GM12878 (cell line): ENCODE data around the gene CCR8. TPM values are rescaled to one million over a fixed set of nuclear protein-coding genes. Genes with fewer than 3 reads are reported as not detected.

Experiments
- ATAC-seq: fragments of 200-7000 bp; cut with Tn5 transposase; 3 replicates; pipeline ENCODE4 v1.9.1; 2020; ENCODE audit warnings: mild to moderate bottlenecking, moderate library complexity
- BruUV-seq: library from RNA; stranded (reverse); fragments of 400-500 nt; replicated peaks from 2 replicates; lab custom pipeline; 2021; lab: Mats Ljungman, UMichigan
- CTCF ChIA-PET: fragments of 300-600 bp; sonication (Branson Sonifier 250); formaldehyde crosslinking; extraction: SDS; loops from one replicate; lab custom pipeline; 2021; ENCODE audit warnings: inconsistent platforms; lab: Yijun Ruan, JAX
- POLR2A ChIA-PET: fragments of 350-600 bp; formaldehyde crosslinking; extraction: SDS; loops from one replicate; lab custom pipeline; 2021; ENCODE audit warnings: inconsistent platforms; lab: Charles Lee
- RAD21 ChIA-PET: fragments of 300-600 bp; sonication (Branson Sonifier 250); formaldehyde crosslinking; loops from one replicate; lab custom pipeline; 2023; ENCODE audit warnings: antibody characterized with exemption; ENCODE audit not compliant: unreplicated experiment; lab: Charles Lee
- SMC1A ChIA-PET: fragments of 300-600 bp; sonication (Branson Sonifier 250); formaldehyde crosslinking; loops from one replicate; lab custom pipeline; 2023; ENCODE audit not compliant: unreplicated experiment, uncharacterized antibody; lab: Charles Lee
- DNase-seq: peaks from one replicate; pipeline ENCODE4 v3.0.0-alpha.2; 2011; ENCODE audit warnings: low read depth, low spot score
- FAIRE-seq: peaks from 3 replicates; lab custom pipeline; 2011; peaks lifted over from hg19 to GRCh38; lab: Jason Lieb, UNC
- H2AFZ ChIP-seq: 2 replicates; pipeline ENCODE4 v1.6.0; 2011; ENCODE audit warnings: low read depth, low read length, control low read depth; ENCODE audit not compliant: control insufficient read depth
- H3K27ac ChIP-seq: 2 replicates; pipeline ENCODE4 v1.5.1; 2011; ENCODE audit warnings: control low read depth; ENCODE audit not compliant: control insufficient read depth, insufficient read depth
- H3K27me3 ChIP-seq, 2 experiments: replicated peaks in 1 of 2; 2 replicates each; pipeline versions ENCODE4 v1.6.0 to v1.6.1; 2011; ENCODE audit warnings: low read length in 1 of 2; ENCODE audit not compliant: control insufficient read depth in 2 of 2, insufficient read depth in 2 of 2
- H3K36me3 ChIP-seq, 2 experiments: 2 replicates each; pipeline ENCODE4 v1.5.1; 2011; ENCODE audit warnings: low read length in 1 of 2; ENCODE audit not compliant: control insufficient read depth in 2 of 2, insufficient read depth in 2 of 2
- H3K4me1 ChIP-seq: 2 replicates; pipeline ENCODE4 v1.6.1; 2011; ENCODE audit warnings: mild to moderate bottlenecking, low read length, moderate library complexity, mixed read lengths; ENCODE audit not compliant: control insufficient read depth, insufficient read depth
- H3K4me2 ChIP-seq: 2 replicates; pipeline ENCODE4 v1.6.0; 2011; ENCODE audit warnings: control low read depth; ENCODE audit not compliant: control insufficient read depth, insufficient read depth
- H3K4me3 ChIP-seq: fragments of 200-600 bp; sonication (generic); 2 replicates; pipeline ENCODE4 v1.5.1; 2016
- H3K79me2 ChIP-seq: 2 replicates; pipeline ENCODE4 v1.6.0; 2011; ENCODE audit warnings: low read length; ENCODE audit not compliant: control insufficient read depth, insufficient read depth
- H3K9ac ChIP-seq: 2 replicates; pipeline ENCODE4 v1.8.0; 2011; ENCODE audit warnings: low read length, control low read depth, mixed read lengths; ENCODE audit not compliant: control insufficient read depth, insufficient read depth
- H3K9me3 ChIP-seq: replicated peaks from 3 replicates; pipeline ENCODE4 v1.5.1; 2011; ENCODE audit warnings: mild to moderate bottlenecking, low read length; ENCODE audit not compliant: control insufficient read depth, insufficient read depth
- H4K20me1 ChIP-seq: 2 replicates; pipeline ENCODE4 v1.6.0; 2011; ENCODE audit not compliant: control insufficient read depth, insufficient read depth
- ATF7 ChIP-seq: fragments of 450-650 bp; IDR thresholded peaks from 2 replicates; pipeline ENCODE4 v1.6.1; 2016; ENCODE audit warnings: low read depth, mild to moderate bottlenecking
- BMI1 ChIP-seq: fragments of 450-650 bp; IDR thresholded peaks from 2 replicates; pipeline ENCODE4 v1.6.1; 2016; ENCODE audit warnings: mild to moderate bottlenecking, moderate library complexity, borderline replicate concordance
- CBX5 ChIP-seq: sonication (generic); IDR thresholded peaks from 2 replicates; pipeline ENCODE4 v1.6.1; 2016; ENCODE audit warnings: low read depth, moderate library complexity, mild to moderate bottlenecking, inconsistent platforms
- PKNOX1 ChIP-seq: fragments of 450-650 bp; IDR thresholded peaks from 2 replicates; pipeline ENCODE4 v1.6.1; 2016; ENCODE audit warnings: mild to moderate bottlenecking
- PRDM15 ChIP-seq: fragments of 450-650 bp; formaldehyde crosslinking; IDR thresholded peaks from 2 replicates; pipeline ENCODE4 v1.4.0; 2020; ENCODE audit warnings: mild to moderate bottlenecking, moderate library complexity
- RFX5 ChIP-seq: IDR thresholded peaks from 2 replicates; pipeline ENCODE4 v1.6.1; 2011; ENCODE audit warnings: low read depth, low read length, improper control_type of control experiment
- SKIL ChIP-seq: fragments of 450-650 bp; IDR thresholded peaks from 2 replicates; pipeline ENCODE4 v1.6.1; 2017; ENCODE audit warnings: mild to moderate bottlenecking, low read depth, inconsistent platforms; ENCODE audit not compliant: poor library complexity, severe bottlenecking
- TAF1 ChIP-seq: IDR thresholded peaks from 2 replicates; pipeline ENCODE4 v1.6.1; 2011; ENCODE audit warnings: mild to moderate bottlenecking, low read depth, low read length, borderline replicate concordance
- YBX1 ChIP-seq: fragments of 450-650 bp; IDR thresholded peaks from 2 replicates; pipeline ENCODE4 v1.6.1; 2016; ENCODE audit warnings: antibody characterized with exemption
- YY1 ChIP-seq: IDR thresholded peaks from 2 replicates; pipeline ENCODE4 v1.6.1; 2011; ENCODE audit warnings: low read depth, mild to moderate bottlenecking, low read length
- ZBTB40 ChIP-seq: fragments of 450-650 bp; IDR thresholded peaks from 2 replicates; pipeline ENCODE4 v1.6.1; 2016; ENCODE audit warnings: mild to moderate bottlenecking, moderate library complexity, borderline replicate concordance
- WGBS: methylation state at CpG from one replicate; pipeline ENCODE4 v1.1.6; 2016; ENCODE audit warnings: low lambda C conversion rate; ENCODE audit not compliant: insufficient replicate concordance, insufficient coverage; ENCODE audit errors: missing lambda C conversion rate; 5-methylcytosine and 5-hydroxymethylcytosine counted together
- in situ Hi-C: fragments of 300-500 bp; cut with MboI; formaldehyde crosslinking; loops from 9 replicates; pipeline ENCODE4 v1.14.3; 2018; ENCODE audit warnings: mixed read lengths
- intact Hi-C: fragments of 100-400 bp; cut with micrococcal nuclease; formaldehyde crosslinking; loops from one replicate; pipeline ENCODE4 v1.14.2; 2022; ENCODE audit not compliant: unreplicated experiment
- polyA plus RNA-seq, 11 experiments: library from polyadenylated mRNA; depleted of rRNA in 4 of 11; unstranded in 6 of 11; stranded (reverse) in 5 of 11; fragments of >200 nt; fragmentation: Nextera tagmentation in 4 of 11; fragmentation: Illumina TruSeq in 1 of 11; extraction: Ambion mirVana in 4 of 11; extraction: Trizol in 1 of 11; gene quantifications; 1 replicate in 1 of 11; 2 replicates in 10 of 11; pipeline versions ENCODE4 v1.2.1 to v1.2.3, GENCODE V29; 2011 to 2016; ENCODE audit warnings: inconsistent platforms in 2 of 11, missing spikeins in 2 of 11, low read depth in 1 of 11
- total RNA-seq, 4 experiments: library from RNA; depleted of rRNA in 3 of 4; stranded (reverse); fragments of >200 nt in 3 of 4; fragmentation: Illumina TruSeq in 1 of 4; extraction: Trizol in 1 of 4; gene quantifications; 2 replicates each; pipeline versions ENCODE4 v1.2.1 to v1.2.3, GENCODE V29; 2013 to 2021

The CCR8 gene
- total and polyA plus RNA-seq, 10 of the 15 experiments (the other 5 are each of a cell fraction or from before 2014, with no cell fraction given), result 5.2 to 28.8 (median 15.6) TPM

- BruUV-seq, result no TSS peak
- in situ Hi-C loops, result no loop called here
- TF ChIP-seq YBX1 (no peak), PKNOX1 (no peak), TAF1 (no peak), BMI1 (no peak), PRDM15 (no peak), YY1 (no peak), CBX5 (no peak), ZBTB40 (no peak), ATF7 (no peak), RFX5 (no peak), SKIL (no peak)
Measured at GRCh38 chr3:39378957-39379777, 49.7 kb downstream of the CCR8 start.

More at GRCh38 chr3:39378957-39379777, 49.7 kb downstream of the CCR8 start:
- ChIA-PET CTCF (interaction anchor here (0.6 to 7.2 kb wide), 10 partner anchors 10 to 193 kb away, joined by 3 to 323 read pairs (median 8); partner anchors contain the start of gene XIRP1), POLR2A (interaction anchor here (0.7 to 1.8 kb wide), 4 partner anchors 8 to 32 kb away, joined by 3 to 7 read pairs (median 4); partner anchors contain the start of gene RPSA), RAD21 (interaction anchor here (0.7 to 9.6 kb wide), 5 partner anchors 9 to 88 kb away, joined by 3 to 232 read pairs (median 4); no protein-coding TSS in a partner anchor), SMC1A (interaction anchor here (0.8 to 7.4 kb wide), 7 partner anchors 11 to 189 kb away, joined by 3 to 234 read pairs (median 4); no protein-coding TSS in a partner anchor)
- intact Hi-C loops, result loop anchor here (1.0 to 5.0 kb wide), 6 partner anchors 50 to 278 kb away; partner anchors contain the start of gene CCR8
- ATAC-seq, result no peak
- FAIRE-seq, result no peak
- no peak overlapping the region for H3K4me3 ChIP-seq
- no peaks in the 10 kb centered on the region for H3K27me3 ChIP-seq
- H4K20me1 ChIP-seq, result no peaks in the 10 kb centered on the region
- H2AFZ ChIP-seq, result no peak overlapping the region
- DNase-seq, result no peak
- H3K79me2 ChIP-seq, result peaks cover 10% of the 10 kb centered on the region
- peaks cover 14% of the 10 kb centered on the region for H3K4me1 ChIP-seq
- H3K9me3 ChIP-seq, result no peaks in the 10 kb centered on the region
- H3K36me3 ChIP-seq, result no peaks in the 10 kb centered on the region
- H3K27ac ChIP-seq, result no peak overlapping the region
- H3K4me2 ChIP-seq, result no peak overlapping the region
- H3K9ac ChIP-seq, result no peak overlapping the region
- 73% methylated on average over 10 of the region's 10 CpGs for WGBS
